Transverse colon (tissue), 4 donors: ENCODE data around the gene MST1R. TPM values are rescaled to one million over a fixed set of nuclear protein-coding genes. Genes with fewer than 3 reads are reported as not detected.

Experiments used
- DNase-seq: peaks from one replicate; pipeline ENCODE4 v3.0.0-alpha.2; 2019
- H3K27ac ChIP-seq, 4 donors: fragments of 200-600 bp; sonication (generic); 2 replicates each; pipeline ENCODE4 v1.5.1; 2016 to 2018; ENCODE audit warnings: inconsistent platforms in 4 of 4
- H3K27me3 ChIP-seq: fragments of 200-600 bp; sonication (generic); 2 replicates; pipeline ENCODE4 v1.5.1; 2017; ENCODE audit warnings: inconsistent platforms
- H3K36me3 ChIP-seq, 4 donors: fragments of 200-600 bp; sonication (generic); 2 replicates each; pipeline ENCODE4 v1.5.1; 2017 to 2019; ENCODE audit warnings: inconsistent platforms in 4 of 4
- H3K4me1 ChIP-seq, 4 donors: fragments of 200-600 bp; sonication (generic); 2 replicates each; pipeline ENCODE4 v1.5.1; 2017 to 2020; ENCODE audit warnings: inconsistent platforms in 4 of 4
- H3K4me3 ChIP-seq, 4 donors: fragments of 200-600 bp; sonication (generic); 1 replicate in 1 of 4; 2 replicates in 3 of 4; pipeline versions ENCODE4 v1.5.1 to v1.6.1; 2017 to 2019; ENCODE audit warnings: inconsistent platforms in 4 of 4
- H3K9me3 ChIP-seq, 2 donors: fragments of 200-600 bp; sonication (generic); 2 replicates each; pipeline ENCODE4 v1.5.1; 2017 to 2019; ENCODE audit warnings: inconsistent platforms in 2 of 2
- CTCF ChIP-seq, 5 experiments: fragments of 200-600 bp in 3 of 5; fragments of 450-650 bp in 2 of 5; sonication (generic) in 3 of 5; IDR thresholded peaks; 1 replicate in 2 of 5; 2 replicates in 3 of 5; pipeline ENCODE4 v1.5.1; 2016 to 2017; ENCODE audit warnings: antibody characterized with exemption in 5 of 5, inconsistent platforms in 3 of 5, mild to moderate bottlenecking in 2 of 5, moderate library complexity in 1 of 5
- EP300 ChIP-seq: sonication (generic); formaldehyde crosslinking; IDR thresholded peaks from one replicate; pipeline ENCODE4 v1.6.1; 2017; ENCODE audit warnings: antibody characterized with exemption, low read depth
- POLR2A ChIP-seq: fragments of 450-650 bp; IDR thresholded peaks from one replicate; pipeline ENCODE4 v1.6.1; 2016; ENCODE audit warnings: antibody characterized with exemption, mild to moderate bottlenecking, moderate library complexity
- POLR2AphosphoS5 ChIP-seq, 3 donors: sonication (generic); formaldehyde crosslinking; IDR thresholded peaks; one replicate each; pipeline ENCODE4 v1.6.1; 2016; ENCODE audit warnings: antibody characterized with exemption in 3 of 3
- WGBS, 2 donors: methylation state at CpG; one replicate each; pipeline ENCODE4 v1.1.5; 2018; ENCODE audit warnings: low coverage in 1 of 2; 5-methylcytosine and 5-hydroxymethylcytosine counted together
- in situ Hi-C, 4 donors: fragments of 200-750 bp; cut with MboI; loops; one replicate each; pipeline versions ENCODE4 v1.15.0 to v1.15.1; 2017; ENCODE audit warnings: low sequenced_read_pairs in 3 of 4, low pct_ligation_motif_present in 1 of 4, low pct_unique_long_range_greater_than_20kb in 1 of 4
- intact Hi-C: fragments of 100-400 bp; cut with DNase I; formaldehyde crosslinking; loops from one replicate; pipeline ENCODE4 v1.15.1; 2023; ENCODE audit warnings: low total_unique reads
- total RNA-seq, 4 donors: library from RNA; depleted of rRNA; stranded (reverse); fragments of >200 nt; gene quantifications; one replicate each; pipeline ENCODE4 v1.1.0, GENCODE V29; 2016

MST1R gene
- total RNA-seq, 4 donors from 2014 or later = 92.8 to 323 (median 138) TPM

DNA sequence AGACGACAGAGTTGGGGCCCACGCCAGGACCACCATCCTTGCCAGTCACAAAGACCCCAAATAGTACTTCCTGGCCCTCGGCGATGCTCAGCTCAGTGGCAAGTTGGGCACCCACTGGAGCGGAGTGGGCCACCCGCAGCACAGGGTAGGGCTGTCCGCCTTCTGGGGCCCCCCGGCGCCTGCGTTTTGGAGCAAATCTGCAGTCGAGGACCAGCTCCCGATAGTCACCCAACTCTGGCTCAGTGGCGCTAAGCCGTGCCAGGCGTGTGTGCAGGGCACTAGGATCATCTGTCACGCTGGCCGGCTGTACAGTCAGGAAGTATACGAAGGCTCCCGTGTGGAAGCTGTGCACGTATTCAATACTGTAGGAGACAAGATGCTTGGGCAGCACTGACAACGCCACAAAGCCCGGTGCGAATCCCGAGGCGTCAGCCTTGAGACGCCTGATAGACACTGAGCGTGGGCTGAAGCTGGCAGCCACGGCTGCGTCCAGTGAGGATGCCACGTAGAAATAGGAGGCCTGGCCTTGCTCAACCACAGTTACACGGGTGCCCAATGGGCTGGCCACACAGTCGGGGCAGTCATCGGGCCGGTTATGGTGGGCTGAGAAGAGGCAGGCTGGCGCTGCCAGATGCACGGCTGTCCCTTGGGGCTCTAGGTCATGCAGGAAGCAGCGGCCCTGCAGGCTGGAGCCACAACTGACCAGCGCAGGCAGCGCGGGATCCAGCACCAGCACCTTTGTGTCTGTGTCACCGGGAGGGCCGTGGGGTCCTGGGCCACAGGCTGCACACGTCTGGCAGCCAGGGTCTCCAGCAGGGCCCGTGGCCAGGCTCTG, 945 bp downstream of the MST1R start:
- TF ChIP-seq EP300 (no peak), POLR2A (no peak), POLR2AphosphoS5 (IDR thresholded peaks at IDR 0.05) (no peak), CTCF (IDR thresholded peaks at IDR 0.05) (no peak)
- Histone ChIP-seq H3K4me3 (peak overlapping the region in 3 of 4 donors; percentile 34 to 50 (median 42)), H3K36me3 (peaks cover 0 to 8% (median 0%) of the 10 kb centered on the region in 4 donors), H3K27ac (peak overlapping the region; percentile 83 to 86 (median 85)), H3K9me3 (no peaks in the 10 kb centered on the region), H3K27me3 (no peaks in the 10 kb centered on the region), H3K4me1 (peaks cover 29 to 73% (median 66%) of the 10 kb centered on the region in 4 donors)
- DNase-seq = no peak
- in situ Hi-C loops (no loop called here), intact Hi-C loops (loop anchor here (10.0 kb wide), 1 partner anchor 198 kb away; no protein-coding TSS in a partner anchor)
- WGBS, 2 donors = 90% methylated on average over 44 of the region's 44 CpGs; no CpG with 5 or more reads in 1 of the 2 donors

DNA sequence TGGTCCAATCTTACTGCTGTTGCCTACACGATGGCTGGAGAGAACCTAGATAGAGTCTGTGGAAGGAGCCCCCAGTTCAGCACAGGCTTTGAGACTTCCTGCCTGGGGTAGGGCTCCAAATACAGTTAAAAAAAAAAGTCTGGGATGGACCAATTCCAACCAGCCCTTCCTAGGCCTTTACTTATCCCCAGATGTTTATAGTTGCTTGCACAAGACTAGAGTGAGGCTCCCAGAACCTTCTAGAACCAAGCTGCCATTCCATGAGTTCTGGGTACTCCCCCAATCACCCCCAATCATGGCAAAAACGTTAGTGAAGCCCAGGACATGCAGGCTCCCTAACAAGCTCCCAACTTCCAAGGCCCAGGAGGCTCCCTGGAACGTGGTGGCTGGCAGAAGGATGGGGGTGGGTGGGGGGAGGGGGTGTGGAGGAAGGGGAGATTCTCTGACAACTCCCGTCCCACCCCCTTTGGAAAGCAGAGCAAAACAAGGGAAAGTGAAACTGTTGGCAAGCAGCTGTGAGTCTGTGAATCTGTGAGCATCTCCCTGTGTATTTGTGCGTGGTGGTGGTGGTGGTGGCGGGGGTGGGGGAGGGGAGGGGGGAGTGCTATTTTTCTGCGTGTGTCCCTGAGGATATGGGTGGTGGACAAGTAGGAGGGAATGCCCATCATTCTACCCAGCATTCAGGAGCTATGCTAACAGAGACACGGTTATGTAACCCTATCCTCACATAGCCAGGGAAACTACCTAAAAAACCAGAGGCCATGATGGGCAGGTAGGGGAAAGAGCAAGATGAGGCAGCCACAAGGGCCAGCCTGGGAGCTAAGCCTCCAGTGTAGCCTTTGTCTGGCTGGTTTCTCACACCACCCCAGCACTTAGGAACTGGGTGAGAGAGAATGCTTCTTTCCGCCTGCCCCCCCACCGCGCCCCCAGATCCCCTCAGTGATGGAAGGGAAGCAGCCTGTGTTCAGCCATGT, 2.0 kb downstream of the MST1R start:
- Histone ChIP-seq H3K4me1 (peaks cover 29 to 66% (median 63%) of the 10 kb centered on the region in 4 donors), H3K27ac (peak overlapping the region; percentile 83 to 86 (median 85)), H3K27me3 (no peaks in the 10 kb centered on the region), H3K9me3 (no peaks in the 10 kb centered on the region), H3K4me3 (peak overlapping the region in 2 of 4 donors; percentile 15 to 50), H3K36me3 (peaks cover 0 to 8% (median 0%) of the 10 kb centered on the region in 4 donors)
- TF ChIP-seq CTCF (IDR thresholded peaks at IDR 0.05) = no peak
- no peak for TF ChIP-seq POLR2A
- no peak for TF ChIP-seq EP300
- TF ChIP-seq POLR2AphosphoS5 (IDR thresholded peaks at IDR 0.05) = no peak
- intact Hi-C loops (loop anchor here (10.0 kb wide), 1 partner anchor 197 kb away; no protein-coding TSS in a partner anchor), in situ Hi-C loops (no loop called here)
- WGBS, 2 donors = 47% methylated on average over 9 of the region's 11 CpGs; no CpG with 5 or more reads in 1 of the 2 donors
- no peak for DNase-seq

DNA sequence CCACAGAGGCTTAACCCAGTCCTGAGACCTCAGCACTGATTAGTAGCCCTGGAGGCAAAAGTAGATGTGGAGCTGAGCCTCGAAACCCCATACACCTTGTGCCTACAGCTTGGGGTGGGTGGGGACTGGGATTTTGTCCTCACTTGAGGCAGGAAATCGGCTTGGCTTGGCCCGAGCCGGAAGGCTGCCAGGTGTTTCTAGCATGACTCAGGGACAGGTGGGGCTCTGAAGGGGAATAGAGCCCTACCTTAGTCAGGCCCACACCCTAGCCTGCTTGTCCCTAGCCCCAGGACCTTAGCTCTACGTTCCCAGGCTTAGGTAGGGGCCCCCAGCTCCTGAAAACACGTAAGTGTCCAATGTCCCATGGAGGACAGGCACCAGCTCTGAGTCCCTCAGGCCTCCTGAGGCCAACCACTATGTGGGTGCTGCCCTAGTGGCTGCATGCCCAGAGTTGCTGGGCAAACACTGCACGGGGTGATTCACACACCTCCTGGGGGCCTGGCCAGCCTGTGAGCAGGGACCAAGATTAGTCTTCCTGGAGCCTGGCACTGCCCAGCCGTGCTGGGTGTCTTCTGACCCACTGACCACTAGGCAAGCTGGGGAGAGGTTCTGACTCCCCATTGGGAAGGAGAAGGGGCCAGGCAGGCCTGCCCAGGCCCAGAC, 3.1 kb downstream of the MST1R start:
- in situ Hi-C loops = no loop called here
- H3K4me3 ChIP-seq = peak overlapping the region in 2 of 4 donors; percentile 15 to 50
- no peaks in the 10 kb centered on the region for H3K9me3 ChIP-seq
- DNase-seq = peak; percentile 90
- H3K4me1 ChIP-seq = peaks cover 21 to 55% (median 53%) of the 10 kb centered on the region in 4 donors
- TF ChIP-seq POLR2AphosphoS5 (IDR thresholded peaks at IDR 0.05) (peak in 2 of 3 donors; percentile 60 to 84), POLR2A (peak; percentile 75), EP300 (no peak), CTCF (IDR thresholded peaks at IDR 0.05) (no peak)
- H3K36me3 ChIP-seq = peaks cover 0 to 8% (median 0%) of the 10 kb centered on the region in 4 donors
- intact Hi-C loops = loop anchor here (10.0 kb wide), 1 partner anchor 196 kb away; no protein-coding TSS in a partner anchor
- WGBS, 2 donors = 39 to 75% methylated on average over 4 to 5 of the region's 8 CpGs
- no peaks in the 10 kb centered on the region for H3K27me3 ChIP-seq
- peak overlapping the region; percentile 83 to 86 (median 85) for H3K27ac ChIP-seq
